Measurements from ENCODE around the gene ATP5F1E. TPM values are rescaled to one million over a fixed set of nuclear protein-coding genes. Genes with fewer than 3 reads are reported as not detected.

Gene ATP5F1E
- total and polyA plus RNA-seq, 2 of the 4 experiments (the other 2 are of a cell fraction): 3.8 to 34.5 TPM

DNA sequence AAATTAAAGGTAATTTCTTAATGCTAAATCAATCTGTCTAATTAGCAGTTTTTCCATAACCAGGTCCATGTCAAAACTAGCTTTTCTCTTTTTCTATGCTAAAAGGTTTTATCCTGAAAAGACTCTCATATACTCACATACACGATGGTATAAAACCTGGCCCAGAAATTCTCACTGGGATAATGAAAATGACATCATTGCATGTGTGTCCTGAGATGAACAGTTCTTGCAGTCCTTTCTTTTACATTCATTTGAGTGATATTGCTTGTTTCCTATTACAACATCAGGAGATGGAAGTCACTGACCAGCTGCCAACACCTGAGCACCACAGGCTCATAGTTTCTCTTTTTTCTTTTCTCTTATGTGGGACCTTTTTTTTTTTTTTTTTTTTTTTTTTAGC lies 18.3 kb upstream of the ATP5F1E start:
- H2BK120ac ChIP-seq (ENCODE audit: low read depth, low read length): no peak overlapping the region
- no peak overlapping the region for H4K8ac ChIP-seq (ENCODE audit: low read depth in 2 of 2, low read length in 2 of 2)
- TF ChIP-seq FOS (IDR thresholded peaks at IDR 0.05; ENCODE audit: low read depth, low read length) (no peak), RAD21 (IDR thresholded peaks at IDR 0.05; ENCODE audit: low read length) (no peak), CHD1 (IDR thresholded peaks at IDR 0.05; ENCODE audit: low read depth, low read length) (no peak), RFX5 (IDR thresholded peaks at IDR 0.05; ENCODE audit: low read depth, low read length) (no peak), RCOR1 (IDR thresholded peaks at IDR 0.05; ENCODE audit: insufficient replicate concordance, low read length) (no peak), POLR2A (IDR thresholded peaks at IDR 0.05; ENCODE audit: low read depth, low read length) (no peak), CEBPB (IDR thresholded peaks at IDR 0.05; ENCODE audit: low read depth, low read length) (no peak), MXI1 (IDR thresholded peaks at IDR 0.05; ENCODE audit: borderline replicate concordance, low read depth, low read length) (no peak), MAFK (IDR thresholded peaks at IDR 0.05; ENCODE audit: low read depth, low read length) (no peak), MAZ (IDR thresholded peaks at IDR 0.05; ENCODE audit: borderline replicate concordance, low read depth, low read length) (no peak), SMC3 (IDR thresholded peaks at IDR 0.05; ENCODE audit: low read depth, low read length) (no peak), BHLHE40 (IDR thresholded peaks at IDR 0.05; ENCODE audit: low read depth, low read length) (no peak), NFE2L2 (IDR thresholded peaks at IDR 0.05; ENCODE audit: low read depth, low read length) (no peak)
- TF ChIP-seq, protein P1, sequence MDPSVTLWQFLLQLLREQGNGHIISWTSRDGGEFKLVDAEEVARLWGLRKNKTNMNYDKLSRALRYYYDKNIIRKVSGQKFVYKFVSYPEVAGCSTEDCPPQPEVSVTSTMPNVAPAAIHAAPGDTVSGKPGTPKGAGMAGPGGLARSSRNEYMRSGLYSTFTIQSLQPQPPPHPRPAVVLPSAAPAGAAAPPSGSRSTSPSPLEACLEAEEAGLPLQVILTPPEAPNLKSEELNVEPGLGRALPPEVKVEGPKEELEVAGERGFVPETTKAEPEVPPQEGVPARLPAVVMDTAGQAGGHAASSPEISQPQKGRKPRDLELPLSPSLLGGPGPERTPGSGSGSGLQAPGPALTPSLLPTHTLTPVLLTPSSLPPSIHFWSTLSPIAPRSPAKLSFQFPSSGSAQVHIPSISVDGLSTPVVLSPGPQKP (IDR thresholded peaks at IDR 0.05; ENCODE audit: borderline replicate concordance, low read depth, low read length): no peak
- TF ChIP-seq, protein P2, sequence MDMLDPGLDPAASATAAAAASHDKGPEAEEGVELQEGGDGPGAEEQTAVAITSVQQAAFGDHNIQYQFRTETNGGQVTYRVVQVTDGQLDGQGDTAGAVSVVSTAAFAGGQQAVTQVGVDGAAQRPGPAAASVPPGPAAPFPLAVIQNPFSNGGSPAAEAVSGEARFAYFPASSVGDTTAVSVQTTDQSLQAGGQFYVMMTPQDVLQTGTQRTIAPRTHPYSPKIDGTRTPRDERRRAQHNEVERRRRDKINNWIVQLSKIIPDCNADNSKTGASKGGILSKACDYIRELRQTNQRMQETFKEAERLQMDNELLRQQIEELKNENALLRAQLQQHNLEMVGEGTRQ (IDR thresholded peaks at IDR 0.05; ENCODE audit: low read depth, low read length): no peak
- TF ChIP-seq, protein P3, sequence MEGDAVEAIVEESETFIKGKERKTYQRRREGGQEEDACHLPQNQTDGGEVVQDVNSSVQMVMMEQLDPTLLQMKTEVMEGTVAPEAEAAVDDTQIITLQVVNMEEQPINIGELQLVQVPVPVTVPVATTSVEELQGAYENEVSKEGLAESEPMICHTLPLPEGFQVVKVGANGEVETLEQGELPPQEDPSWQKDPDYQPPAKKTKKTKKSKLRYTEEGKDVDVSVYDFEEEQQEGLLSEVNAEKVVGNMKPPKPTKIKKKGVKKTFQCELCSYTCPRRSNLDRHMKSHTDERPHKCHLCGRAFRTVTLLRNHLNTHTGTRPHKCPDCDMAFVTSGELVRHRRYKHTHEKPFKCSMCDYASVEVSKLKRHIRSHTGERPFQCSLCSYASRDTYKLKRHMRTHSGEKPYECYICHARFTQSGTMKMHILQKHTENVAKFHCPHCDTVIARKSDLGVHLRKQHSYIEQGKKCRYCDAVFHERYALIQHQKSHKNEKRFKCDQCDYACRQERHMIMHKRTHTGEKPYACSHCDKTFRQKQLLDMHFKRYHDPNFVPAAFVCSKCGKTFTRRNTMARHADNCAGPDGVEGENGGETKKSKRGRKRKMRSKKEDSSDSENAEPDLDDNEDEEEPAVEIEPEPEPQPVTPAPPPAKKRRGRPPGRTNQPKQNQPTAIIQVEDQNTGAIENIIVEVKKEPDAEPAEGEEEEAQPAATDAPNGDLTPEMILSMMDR (conservative IDR thresholded peaks at IDR 0.05; ENCODE audit: low read depth, low read length): no peak
- ChIA-PET POLR2A (ENCODE audit: unreplicated experiment) (no interaction called here), CTCF (no interaction called here)
- intact Hi-C loops (cut with micrococcal nuclease): no loop called here
- no peak overlapping the region for H2AK9ac ChIP-seq (replicated peaks; ENCODE audit: low read depth, low read length, poor library complexity)
- H2AFZ ChIP-seq (replicated peaks; ENCODE audit: low read length, poor library complexity): no peak overlapping the region
- DNase-seq (no peak), ATAC-seq (ENCODE audit: low read depth) (no peak)
- H4K5ac ChIP-seq (ENCODE audit: low read depth, low read length): no peak overlapping the region
- H3K27me3 ChIP-seq (ENCODE audit: control insufficient read depth, insufficient read depth, low read length): peaks cover 27% of the 10 kb centered on the region
- H2BK5ac ChIP-seq (ENCODE audit: low read depth, low read length, poor library complexity, severe bottlenecking): no peak overlapping the region
- H3K36me3 ChIP-seq (ENCODE audit: control insufficient read depth, insufficient read depth, low read length): no peaks in the 10 kb centered on the region
- H4K91ac ChIP-seq (ENCODE audit: insufficient read depth, low read depth, low read length): no peak overlapping the region
- no peak overlapping the region for H3K4me3 ChIP-seq (ENCODE audit: insufficient read depth, low read depth, low read length)
- no peak overlapping the region for H2BK15ac ChIP-seq (ENCODE audit: low read depth, low read length)
- in situ Hi-C loops (cut with MboI; ENCODE audit: low sequenced_read_pairs): no loop called here
- no peak overlapping the region for H3K9ac ChIP-seq (ENCODE audit: low read depth, low read length)
- no peak overlapping the region for H3K27ac ChIP-seq (ENCODE audit: insufficient read depth, low read length)
- H2AK5ac ChIP-seq (ENCODE audit: low read depth, low read length): no peak overlapping the region
- no peak overlapping the region for H2BK20ac ChIP-seq (ENCODE audit: low read depth, low read length)
- 0 out of 2 replicates have a peak, but pooled peaks cover 5% of the 10 kb centered on the region for H3K9me1 ChIP-seq (ENCODE audit: insufficient read depth, low read length)
- no peaks in the 10 kb centered on the region for H3K9me3 ChIP-seq (ENCODE audit: control insufficient read depth, insufficient read depth, low read length)
- H3K4me2 ChIP-seq (ENCODE audit: low read depth, low read length): no peak overlapping the region
- no peaks in the 10 kb centered on the region for H3K79me1 ChIP-seq (ENCODE audit: low read depth in 1 of 2, low read length in 2 of 2)
- no TSS peak for BruUV-seq (replicated peaks)
- no peak overlapping the region for H3K18ac ChIP-seq (ENCODE audit: low read depth, low read length)
- H3K4me1 ChIP-seq (ENCODE audit: control insufficient read depth, insufficient read depth, low read length): no peaks in the 10 kb centered on the region
- no peak overlapping the region for H3K56ac ChIP-seq (ENCODE audit: extremely low read depth, insufficient read depth, low read length)
- no peak overlapping the region for H3K23ac ChIP-seq (ENCODE audit: low read depth, low read length)
- H3K4ac ChIP-seq (ENCODE audit: low read depth, low read length): no peak overlapping the region
- H4K20me1 ChIP-seq (ENCODE audit: insufficient read depth, low read length): no peaks in the 10 kb centered on the region
- H3K14ac ChIP-seq (replicated peaks; ENCODE audit: low read depth, low read length): no peak overlapping the region
- WGBS, 2 experiments (ENCODE audit: extremely low coverage in 2 of 2, insufficient read length in 1 of 2): no CpG with 5 or more reads among the region's 1 CpG
- dilution Hi-C loops (cut with HindIII; ENCODE audit: low sequenced_read_pairs, unreplicated experiment): no loop called here
